ENCODE results near the gene MAP3K14. TPM values are rescaled to one million over a fixed set of nuclear protein-coding genes. Genes with fewer than 3 reads are reported as not detected.
A peak's percentile ranks its signal among the peaks of the same experiment; 100 is the strongest.

MAP3K14 gene
- total RNA-seq, 1 donor from 2014 or later = 1.6 TPM

DNA sequence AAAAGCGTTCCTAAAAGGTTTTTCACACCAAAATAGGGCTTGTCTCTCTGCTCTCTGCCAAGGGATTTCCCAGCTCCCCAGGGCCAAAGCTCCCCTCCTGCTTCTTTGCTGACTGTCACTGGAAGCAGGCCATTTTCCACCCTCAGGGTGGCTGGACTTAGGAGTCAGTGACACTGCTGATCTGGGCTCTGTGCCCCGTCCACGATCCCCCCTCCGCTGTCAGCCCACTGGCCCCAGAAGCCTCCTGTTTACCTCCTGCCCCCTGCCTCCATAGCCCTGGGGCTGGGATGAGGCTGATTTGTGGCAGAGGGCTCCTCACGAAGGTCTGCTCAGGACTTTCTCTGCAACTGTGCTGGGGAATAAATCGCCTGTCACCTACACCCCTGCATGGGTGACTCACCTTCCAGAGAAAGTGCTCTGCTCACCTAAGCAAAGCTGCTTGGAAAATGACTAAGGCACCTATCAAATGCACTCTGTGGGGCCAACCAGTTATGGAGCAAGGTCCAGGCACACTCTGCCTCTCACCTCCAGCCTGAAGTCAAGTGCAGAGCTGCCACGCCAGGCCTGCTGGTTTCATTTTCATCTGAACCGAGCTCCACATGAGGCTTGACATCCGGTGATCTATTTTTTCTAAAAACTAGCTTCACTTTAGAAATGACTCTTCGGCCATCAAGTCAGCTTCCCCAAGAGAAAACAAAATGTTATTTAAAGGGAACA is 4.9 kb downstream of the MAP3K14 start:
- Histone ChIP-seq H3K36me3 (ENCODE audit: control insufficient read depth in 3 of 3, insufficient read depth in 3 of 3, low read length in 3 of 3) (peaks cover 0 to 2% (median 0%) of the 10 kb centered on the region in 3 donors), H3K27me3 (ENCODE audit: control insufficient read depth in 3 of 3, insufficient read depth in 3 of 3, low read length in 3 of 3) (no peaks in the 10 kb centered on the region), H3K9ac (ENCODE audit: low read depth in 1 of 3, low read length in 3 of 3) (peak overlapping the region; percentile 83 to 92 (median 91)), H3K27ac (ENCODE audit: low read depth, low read length) (peak overlapping the region; percentile 88), H3K4me3 (ENCODE audit: low read length in 3 of 3) (peak overlapping the region; percentile 60 to 74 (median 70)), H3K4me1 (ENCODE audit: control insufficient read depth in 3 of 3, insufficient read depth in 3 of 3, low read length in 3 of 3) (peaks cover 81 to 86% (median 84%) of the 10 kb centered on the region in 3 donors), H3K9me3 (ENCODE audit: control insufficient read depth in 3 of 3, low read length in 3 of 3) (no peaks in the 10 kb centered on the region)

DNA sequence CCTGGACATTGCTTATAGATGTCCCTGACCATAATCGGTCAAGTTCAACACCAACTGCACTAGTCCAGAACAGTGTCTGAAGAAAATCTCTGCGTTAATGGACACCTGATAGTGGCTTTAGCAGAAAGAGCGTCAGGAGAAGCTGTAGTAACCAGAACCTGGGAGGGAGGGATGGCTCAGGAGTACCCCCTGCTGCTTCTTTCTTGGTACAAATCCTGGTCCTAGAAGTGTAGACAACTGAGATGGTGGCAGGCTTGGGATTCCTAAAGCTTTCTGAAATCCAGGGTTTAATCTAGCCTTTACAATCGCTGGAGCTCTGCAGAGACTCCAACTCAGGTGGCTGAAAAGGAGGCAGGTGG is 5.4 kb downstream of the MAP3K14 start:
- peak overlapping the region; percentile 83 to 92 (median 91) for H3K9ac ChIP-seq (ENCODE audit: low read depth in 1 of 3, low read length in 3 of 3)
- peaks cover 85 to 89% (median 86%) of the 10 kb centered on the region in 3 donors for H3K4me1 ChIP-seq (ENCODE audit: control insufficient read depth in 3 of 3, insufficient read depth in 3 of 3, low read length in 3 of 3)
- H3K9me3 ChIP-seq (ENCODE audit: control insufficient read depth in 3 of 3, low read length in 3 of 3) = no peaks in the 10 kb centered on the region
- H3K27ac ChIP-seq (ENCODE audit: low read depth, low read length) = peak overlapping the region; percentile 88
- peak overlapping the region; percentile 60 to 74 (median 70) for H3K4me3 ChIP-seq (ENCODE audit: low read length in 3 of 3)
- peaks cover 0 to 2% (median 0%) of the 10 kb centered on the region in 3 donors for H3K36me3 ChIP-seq (ENCODE audit: control insufficient read depth in 3 of 3, insufficient read depth in 3 of 3, low read length in 3 of 3)
- no peaks in the 10 kb centered on the region for H3K27me3 ChIP-seq (ENCODE audit: control insufficient read depth in 3 of 3, insufficient read depth in 3 of 3, low read length in 3 of 3)

DNA sequence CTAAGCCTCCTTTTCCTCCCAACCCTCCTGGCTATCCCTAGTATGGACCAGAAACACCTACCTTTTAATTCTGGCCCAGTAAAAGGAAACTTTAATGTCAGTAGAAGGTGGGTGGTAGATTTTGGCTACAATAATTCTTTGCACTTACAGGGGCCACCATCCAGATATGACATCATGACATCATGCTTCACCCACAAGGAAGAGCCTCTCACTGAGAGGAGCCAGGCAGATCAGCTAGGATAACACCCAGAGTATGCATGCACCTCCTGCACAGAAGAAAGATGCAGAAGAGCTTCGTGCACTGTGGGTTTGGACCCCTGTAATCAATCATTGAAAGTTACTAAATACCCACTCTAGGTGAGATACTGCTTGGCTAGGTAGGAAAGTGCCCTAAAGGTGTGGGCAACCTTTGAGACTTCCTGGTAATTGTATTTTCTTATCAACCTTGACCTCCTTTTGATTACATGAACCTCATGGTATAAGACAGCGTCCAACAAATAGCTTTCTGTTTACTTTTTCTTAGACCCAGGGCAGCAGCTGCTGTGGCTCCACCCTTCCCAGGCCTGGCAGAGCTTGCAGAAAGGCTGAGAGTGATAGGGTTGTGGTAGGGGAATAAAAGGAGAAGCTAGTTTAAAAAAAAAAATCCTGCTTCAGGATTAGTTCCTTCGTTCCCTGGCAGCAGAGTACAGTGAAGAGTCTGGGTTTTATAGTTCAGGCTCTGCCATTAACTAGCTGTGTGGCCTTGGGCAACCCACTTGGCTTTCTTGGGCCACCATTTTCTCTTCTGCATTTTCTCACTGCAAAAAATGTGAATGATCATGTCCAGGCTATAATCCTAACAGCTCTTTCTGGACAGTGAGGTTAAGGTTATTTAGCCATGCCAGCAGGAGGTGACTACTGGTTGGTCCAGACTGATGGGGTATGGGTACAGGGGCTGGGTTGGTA is 6.2 kb downstream of the MAP3K14 start:
- Histone ChIP-seq H3K9me3 (ENCODE audit: control insufficient read depth in 3 of 3, low read length in 3 of 3) (no peaks in the 10 kb centered on the region), H3K4me1 (ENCODE audit: control insufficient read depth in 3 of 3, insufficient read depth in 3 of 3, low read length in 3 of 3) (peaks cover 86 to 89% (median 86%) of the 10 kb centered on the region in 3 donors), H3K9ac (ENCODE audit: low read depth in 1 of 3, low read length in 3 of 3) (peak overlapping the region; percentile 35 to 92 (median 91)), H3K27me3 (ENCODE audit: control insufficient read depth in 3 of 3, insufficient read depth in 3 of 3, low read length in 3 of 3) (no peaks in the 10 kb centered on the region), H3K4me3 (ENCODE audit: low read length in 3 of 3) (peak overlapping the region; percentile 32 to 60 (median 42)), H3K27ac (ENCODE audit: low read depth, low read length) (peak overlapping the region; percentile 88), H3K36me3 (ENCODE audit: control insufficient read depth in 3 of 3, insufficient read depth in 3 of 3, low read length in 3 of 3) (peaks cover 0 to 2% (median 0%) of the 10 kb centered on the region in 3 donors)

DNA sequence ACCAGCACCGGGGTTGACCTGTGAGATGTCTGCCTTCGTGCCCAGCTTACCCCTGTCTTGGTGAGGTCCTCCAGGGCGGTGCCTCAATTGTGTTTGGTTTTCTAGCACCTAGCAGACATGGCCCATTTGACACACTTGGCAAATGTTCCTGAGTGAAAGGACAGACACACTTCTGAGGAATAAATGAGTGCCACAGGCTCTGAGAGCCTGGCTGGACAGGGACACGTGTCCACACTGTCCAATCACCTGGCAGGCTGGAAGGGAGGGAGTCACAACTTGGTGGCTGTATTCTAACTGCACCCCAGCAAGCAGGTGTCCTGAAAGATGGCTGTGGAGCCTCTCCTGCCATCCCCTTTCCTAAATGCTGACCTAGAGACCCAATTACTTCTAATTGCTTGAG is 7.4 kb downstream of the MAP3K14 start:
- Histone ChIP-seq H3K27me3 (ENCODE audit: control insufficient read depth in 3 of 3, insufficient read depth in 3 of 3, low read length in 3 of 3) (no peaks in the 10 kb centered on the region), H3K27ac (ENCODE audit: low read depth, low read length) (peak overlapping the region; percentile 88), H3K4me1 (ENCODE audit: control insufficient read depth in 3 of 3, insufficient read depth in 3 of 3, low read length in 3 of 3) (peaks cover 77 to 81% (median 78%) of the 10 kb centered on the region in 3 donors), H3K9me3 (ENCODE audit: control insufficient read depth in 3 of 3, low read length in 3 of 3) (no peaks in the 10 kb centered on the region), H3K36me3 (ENCODE audit: control insufficient read depth in 3 of 3, insufficient read depth in 3 of 3, low read length in 3 of 3) (peaks cover 0 to 2% (median 0%) of the 10 kb centered on the region in 3 donors), H3K9ac (ENCODE audit: low read depth in 1 of 3, low read length in 3 of 3) (no peak overlapping the region), H3K4me3 (ENCODE audit: low read length in 3 of 3) (no peak overlapping the region)

DNA sequence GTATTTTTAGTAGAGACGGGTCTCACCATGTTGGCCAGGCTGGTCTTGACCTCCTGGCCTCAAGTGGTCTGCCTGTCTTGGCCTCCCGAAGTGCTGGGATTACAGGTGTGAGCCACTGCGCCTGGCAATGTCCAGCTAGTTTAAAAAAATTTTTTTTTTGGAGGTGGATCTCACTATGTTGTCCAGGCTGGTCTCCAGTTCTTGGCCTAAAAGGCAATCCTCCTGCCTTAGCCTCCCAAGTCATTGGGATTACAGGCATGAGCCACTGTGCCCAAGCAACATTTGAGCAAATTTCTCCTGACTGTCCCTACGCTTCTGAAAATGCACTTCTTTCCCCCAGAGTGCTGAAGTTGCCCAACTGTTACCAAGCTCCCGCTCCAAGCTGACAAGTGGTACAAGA is 8.0 kb downstream of the MAP3K14 start:
- Histone ChIP-seq H3K27me3 (ENCODE audit: control insufficient read depth in 3 of 3, insufficient read depth in 3 of 3, low read length in 3 of 3) (no peaks in the 10 kb centered on the region), H3K9ac (ENCODE audit: low read depth in 1 of 3, low read length in 3 of 3) (no peak overlapping the region), H3K27ac (ENCODE audit: low read depth, low read length) (no peak overlapping the region), H3K4me3 (ENCODE audit: low read length in 3 of 3) (no peak overlapping the region), H3K36me3 (ENCODE audit: control insufficient read depth in 3 of 3, insufficient read depth in 3 of 3, low read length in 3 of 3) (peaks cover 0 to 2% (median 0%) of the 10 kb centered on the region in 3 donors), H3K4me1 (ENCODE audit: control insufficient read depth in 3 of 3, insufficient read depth in 3 of 3, low read length in 3 of 3) (peaks cover 71 to 76% (median 73%) of the 10 kb centered on the region in 3 donors), H3K9me3 (ENCODE audit: control insufficient read depth in 3 of 3, low read length in 3 of 3) (no peaks in the 10 kb centered on the region)

DNA sequence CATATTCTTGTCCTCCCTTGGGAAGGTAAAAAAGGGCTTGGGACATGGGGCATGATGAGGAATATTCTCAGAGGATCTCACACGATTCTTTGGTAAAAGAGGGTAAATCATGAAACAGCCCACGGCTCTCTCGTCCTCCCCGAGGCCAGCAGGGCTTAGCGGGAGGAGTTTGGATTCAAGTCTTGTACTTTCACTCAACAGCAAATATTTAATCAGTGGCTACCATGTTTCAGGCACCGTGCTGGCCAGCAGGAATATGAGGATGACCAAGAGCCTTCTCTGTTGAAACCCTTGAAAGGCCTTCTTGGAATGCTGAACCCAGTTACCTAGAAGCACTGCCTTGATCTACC is 8.8 kb downstream of the MAP3K14 start:
- peak overlapping the region; percentile 73 for H3K27ac ChIP-seq (ENCODE audit: low read depth, low read length)
- H3K4me3 ChIP-seq (ENCODE audit: low read length in 3 of 3) = peak overlapping the region in 1 of 3 donors; percentile 25
- H3K9ac ChIP-seq (ENCODE audit: low read depth in 1 of 3, low read length in 3 of 3) = peak overlapping the region in 1 of 3 donors; percentile 55
- no peaks in the 10 kb centered on the region for H3K9me3 ChIP-seq (ENCODE audit: control insufficient read depth in 3 of 3, low read length in 3 of 3)
- H3K36me3 ChIP-seq (ENCODE audit: control insufficient read depth in 3 of 3, insufficient read depth in 3 of 3, low read length in 3 of 3) = peaks cover 0 to 2% (median 0%) of the 10 kb centered on the region in 3 donors
- H3K27me3 ChIP-seq (ENCODE audit: control insufficient read depth in 3 of 3, insufficient read depth in 3 of 3, low read length in 3 of 3) = no peaks in the 10 kb centered on the region
- peaks cover 64 to 71% (median 69%) of the 10 kb centered on the region in 3 donors for H3K4me1 ChIP-seq (ENCODE audit: control insufficient read depth in 3 of 3, insufficient read depth in 3 of 3, low read length in 3 of 3)

DNA sequence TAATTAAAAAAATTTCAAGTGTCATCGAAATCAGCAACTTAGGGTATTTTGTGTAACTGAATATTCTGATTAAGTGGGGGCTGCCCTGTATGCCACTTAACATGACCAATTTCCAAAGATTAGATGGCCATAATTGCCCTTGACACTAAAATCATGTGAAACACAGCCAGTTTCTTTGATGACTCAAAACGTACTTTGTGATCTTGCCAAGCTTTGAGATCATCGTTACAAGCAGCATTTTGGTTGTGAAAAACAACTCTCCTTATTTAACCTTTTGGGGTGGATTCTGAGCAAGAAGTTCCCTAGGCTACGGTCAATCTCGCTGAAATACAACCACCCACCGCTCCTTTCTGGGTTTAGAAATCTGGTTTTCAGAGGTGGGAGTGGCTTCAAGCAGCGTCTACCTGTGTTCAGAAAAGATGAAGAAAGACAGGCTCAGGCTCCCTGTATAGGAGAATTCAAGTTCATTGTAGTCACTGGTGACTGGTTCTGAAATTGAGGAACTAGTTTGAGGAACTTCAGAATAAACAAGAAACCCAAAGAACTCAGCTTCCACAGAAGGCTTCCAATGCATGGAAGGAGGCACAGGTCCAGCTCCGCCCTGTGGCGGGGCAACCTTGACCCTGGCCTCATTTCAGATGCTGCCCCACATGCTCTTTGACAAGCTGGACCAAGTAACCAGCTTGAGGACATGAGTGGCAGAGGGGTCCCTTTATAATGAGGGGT is 9.4 kb downstream of the MAP3K14 start:
- Histone ChIP-seq H3K9me3 (ENCODE audit: control insufficient read depth in 3 of 3, low read length in 3 of 3) (no peaks in the 10 kb centered on the region), H3K4me1 (ENCODE audit: control insufficient read depth in 3 of 3, insufficient read depth in 3 of 3, low read length in 3 of 3) (peaks cover 64 to 71% (median 69%) of the 10 kb centered on the region in 3 donors), H3K36me3 (ENCODE audit: control insufficient read depth in 3 of 3, insufficient read depth in 3 of 3, low read length in 3 of 3) (peaks cover 0 to 2% (median 0%) of the 10 kb centered on the region in 3 donors), H3K4me3 (ENCODE audit: low read length in 3 of 3) (peak overlapping the region in 1 of 3 donors; percentile 25), H3K27ac (ENCODE audit: low read depth, low read length) (peak overlapping the region; percentile 73), H3K9ac (ENCODE audit: low read depth in 1 of 3, low read length in 3 of 3) (peak overlapping the region in 2 of 3 donors; percentile 34 to 55), H3K27me3 (ENCODE audit: control insufficient read depth in 3 of 3, insufficient read depth in 3 of 3, low read length in 3 of 3) (no peaks in the 10 kb centered on the region)

DNA sequence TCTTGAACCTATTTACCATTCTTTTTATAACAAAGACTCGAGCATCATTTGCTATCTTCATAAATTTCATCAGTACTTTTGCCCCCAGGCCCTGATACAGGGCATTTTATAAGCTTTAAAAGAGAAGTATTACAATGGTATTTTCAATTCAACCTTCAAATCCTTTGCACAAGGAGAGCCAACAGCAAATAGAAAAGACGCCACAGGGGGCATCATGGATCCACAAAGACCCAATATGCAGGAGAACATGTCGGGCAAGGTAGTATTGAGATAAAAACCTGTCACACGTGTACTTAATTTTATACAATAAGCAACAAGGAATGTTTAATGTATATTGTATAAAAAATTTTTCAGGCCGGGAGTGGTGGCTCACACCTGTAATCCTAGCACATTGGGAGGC is 10.2 kb downstream of the MAP3K14 start:
- Histone ChIP-seq H3K4me1 (ENCODE audit: control insufficient read depth in 3 of 3, insufficient read depth in 3 of 3, low read length in 3 of 3) (peaks cover 61 to 73% (median 62%) of the 10 kb centered on the region in 3 donors), H3K4me3 (ENCODE audit: low read length in 3 of 3) (no peak overlapping the region), H3K27me3 (ENCODE audit: control insufficient read depth in 3 of 3, insufficient read depth in 3 of 3, low read length in 3 of 3) (no peaks in the 10 kb centered on the region), H3K36me3 (ENCODE audit: control insufficient read depth in 3 of 3, insufficient read depth in 3 of 3, low read length in 3 of 3) (peaks cover 0 to 2% (median 0%) of the 10 kb centered on the region in 3 donors), H3K9ac (ENCODE audit: low read depth in 1 of 3, low read length in 3 of 3) (peak overlapping the region in 1 of 3 donors; percentile 41), H3K27ac (ENCODE audit: low read depth, low read length) (peak overlapping the region; percentile 70), H3K9me3 (ENCODE audit: control insufficient read depth in 3 of 3, low read length in 3 of 3) (no peaks in the 10 kb centered on the region)

DNA sequence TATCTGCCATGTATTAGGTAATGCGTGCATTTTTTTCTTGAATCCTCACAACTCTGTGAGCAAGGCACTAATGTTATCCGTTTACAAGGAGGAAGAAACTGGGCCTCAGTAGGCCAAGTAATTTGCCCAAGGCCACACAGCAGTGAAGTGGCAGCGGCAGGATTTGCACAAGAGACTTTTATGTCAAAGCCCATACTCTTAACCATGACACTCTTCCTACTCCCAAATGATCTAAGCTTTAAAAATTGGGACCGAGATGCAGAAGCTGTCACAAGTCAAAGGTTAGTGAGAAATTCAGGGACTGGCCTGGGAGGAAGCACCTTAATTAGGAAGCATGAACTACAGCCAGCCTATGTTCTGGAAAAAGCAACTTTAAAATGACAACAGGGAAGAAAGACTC is 10.7 kb downstream of the MAP3K14 start:
- Histone ChIP-seq H3K27me3 (ENCODE audit: control insufficient read depth in 3 of 3, insufficient read depth in 3 of 3, low read length in 3 of 3) (no peaks in the 10 kb centered on the region), H3K36me3 (ENCODE audit: control insufficient read depth in 3 of 3, insufficient read depth in 3 of 3, low read length in 3 of 3) (peaks cover 0 to 2% (median 0%) of the 10 kb centered on the region in 3 donors), H3K9ac (ENCODE audit: low read depth in 1 of 3, low read length in 3 of 3) (peak overlapping the region; percentile 9 to 41 (median 33)), H3K4me3 (ENCODE audit: low read length in 3 of 3) (peak overlapping the region in 1 of 3 donors; percentile 16), H3K4me1 (ENCODE audit: control insufficient read depth in 3 of 3, insufficient read depth in 3 of 3, low read length in 3 of 3) (peaks cover 55 to 68% (median 59%) of the 10 kb centered on the region in 3 donors), H3K9me3 (ENCODE audit: control insufficient read depth in 3 of 3, low read length in 3 of 3) (no peaks in the 10 kb centered on the region), H3K27ac (ENCODE audit: low read depth, low read length) (peak overlapping the region; percentile 70)

All from skeletal muscle tissue (tissue), 4 donors.